ENCODE measurements around the gene TRANK1.

TRANK1 gene

GRCh38 chr3:36800533-36801116, 144.2 kb downstream of the TRANK1 start:
- DNase-seq (ENCODE audit: low spot score) = no peak

GRCh38 chr3:36796881-36797280, 148.0 kb downstream of the TRANK1 start:
- no peak for DNase-seq (ENCODE audit: low spot score)

GRCh38 chr3:36796161-36796560, 148.7 kb downstream of the TRANK1 start:
- no peak for DNase-seq (ENCODE audit: low spot score)

GRCh38 chr3:36795622-36796021, 149.2 kb downstream of the TRANK1 start:
- DNase-seq (ENCODE audit: low spot score) = no peak

GRCh38 chr3:36792342-36792741, 152.5 kb downstream of the TRANK1 start:
- no peak for DNase-seq (ENCODE audit: low spot score)

- DNase-seq (ENCODE audit: low spot score) = no peak
These were observed 154.1 kb downstream of the TRANK1 start for GRCh38 chr3:36790765-36791164.

GRCh38 chr3:36786921-36787890, 157.6 kb downstream of the TRANK1 start:
- no peak for DNase-seq (ENCODE audit: low spot score)

GRCh38 chr3:36784138-36784635, 160.7 kb downstream of the TRANK1 start:
- no peak for DNase-seq (ENCODE audit: low spot score)

GRCh38 chr3:36777424-36778218, 167.2 kb downstream of the TRANK1 start:
- no peak for DNase-seq (ENCODE audit: low spot score)

Measured in pons (tissue), 1 donor.